GM08714 (cell line): ENCODE data around the gene FANCE.
"Not testable (repeated sequence)": the region's sequence is repeated elsewhere in the genome, so short reads cannot be mapped to it uniquely, and the experiment has no call there.

ENCODE experiments used
- H3K4me3 ChIP-seq: fragments of 200-500 bp; sonication (Bioruptor generic); 2 replicates; pipeline ENCODE4 v1.5.1; 2014; ENCODE audit warnings: mild to moderate bottlenecking, low read length, inconsistent platforms
- ZNF274 ChIP-seq: IDR thresholded peaks from 2 replicates; pipeline ENCODE4 v1.6.1; 2012; ENCODE audit warnings: mild to moderate bottlenecking, low read depth, low read length

Gene FANCE

DNA sequence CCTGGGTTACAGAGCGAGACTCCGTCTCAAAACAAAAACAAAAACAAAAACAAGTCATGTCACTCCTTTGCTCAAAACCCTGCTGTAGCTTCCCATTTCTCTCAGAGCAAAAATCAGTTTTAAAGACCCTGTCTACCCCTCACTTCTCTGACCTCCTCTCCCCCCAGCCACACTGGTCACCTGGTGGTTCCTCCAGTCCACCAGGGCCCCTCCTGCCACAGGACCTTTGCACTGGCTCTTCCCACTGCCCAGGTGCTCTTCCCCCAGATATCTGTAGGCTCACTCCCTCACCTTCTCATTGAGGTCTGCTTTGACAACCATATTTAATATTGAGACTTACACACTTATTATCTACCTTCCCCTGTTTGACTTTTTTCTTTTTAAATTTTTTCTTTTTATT is 49.6 kb downstream of the FANCE start:
- no peak overlapping the region for H3K4me3 ChIP-seq
- no peak for TF ChIP-seq ZNF274

DNA sequence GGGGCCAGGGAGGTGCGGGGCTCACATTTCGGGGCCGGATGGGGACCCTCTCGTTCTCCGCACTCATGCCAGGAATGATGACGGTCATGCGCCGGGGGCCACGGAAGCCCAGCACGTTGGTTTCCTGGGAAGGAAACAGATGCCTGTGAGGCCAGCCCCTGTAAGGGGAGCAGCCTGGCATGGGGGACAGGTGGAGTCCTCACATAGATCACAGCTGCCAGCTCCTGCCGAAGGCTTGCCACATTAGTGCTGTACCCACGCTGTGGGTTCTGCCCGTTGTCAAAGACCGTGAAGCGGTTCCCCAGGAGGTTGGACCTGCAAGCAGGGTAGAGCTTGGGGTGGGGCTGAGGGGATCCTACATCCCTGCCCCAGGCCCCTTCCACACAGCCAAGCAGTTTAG is 51.4 kb downstream of the FANCE start:
- no peak for TF ChIP-seq ZNF274
- no peak overlapping the region for H3K4me3 ChIP-seq

DNA sequence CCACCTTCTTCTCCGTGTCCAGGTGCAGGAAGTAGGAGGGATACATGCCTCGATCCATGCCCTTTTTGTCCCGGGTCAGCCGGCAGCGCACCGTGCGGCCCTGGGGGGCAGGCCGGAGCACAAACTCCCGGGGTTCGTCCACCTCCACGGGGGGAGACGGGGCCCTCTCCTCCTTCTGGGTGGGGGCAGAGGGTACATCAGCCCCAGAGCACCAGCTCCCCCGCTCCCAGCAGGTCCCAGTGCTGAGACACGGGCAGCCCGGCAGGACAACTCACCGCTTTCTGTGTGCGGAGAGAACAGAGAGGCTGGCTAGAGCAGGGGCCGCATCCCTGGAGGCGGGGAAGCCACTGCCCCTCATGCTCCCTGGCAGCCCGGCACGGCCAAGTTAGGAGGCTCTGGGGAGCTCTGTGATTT is 53.9 kb downstream of the FANCE start:
- no peak for TF ChIP-seq ZNF274
- no peak overlapping the region for H3K4me3 ChIP-seq

DNA sequence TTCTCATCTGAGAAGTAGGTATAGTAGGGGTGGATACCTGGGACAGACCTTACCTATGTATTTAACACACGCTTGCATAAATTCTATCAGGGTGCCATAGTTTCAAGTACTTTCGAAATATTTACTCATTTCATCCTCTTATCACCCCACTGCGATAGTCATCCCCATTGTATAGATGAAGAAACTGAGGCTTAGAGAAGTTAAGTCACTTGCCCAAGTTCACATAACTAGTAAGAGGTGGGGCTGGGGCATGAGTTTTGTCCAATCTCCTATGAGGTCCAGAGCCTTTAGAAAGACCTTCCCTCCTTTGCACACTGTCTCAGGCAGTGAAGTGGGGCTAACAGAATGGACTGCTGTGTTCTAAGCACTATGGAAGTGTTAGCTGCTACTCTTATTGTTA is 54.4 kb downstream of the FANCE start:
- no peak for TF ChIP-seq ZNF274
- no peak overlapping the region for H3K4me3 ChIP-seq

DNA sequence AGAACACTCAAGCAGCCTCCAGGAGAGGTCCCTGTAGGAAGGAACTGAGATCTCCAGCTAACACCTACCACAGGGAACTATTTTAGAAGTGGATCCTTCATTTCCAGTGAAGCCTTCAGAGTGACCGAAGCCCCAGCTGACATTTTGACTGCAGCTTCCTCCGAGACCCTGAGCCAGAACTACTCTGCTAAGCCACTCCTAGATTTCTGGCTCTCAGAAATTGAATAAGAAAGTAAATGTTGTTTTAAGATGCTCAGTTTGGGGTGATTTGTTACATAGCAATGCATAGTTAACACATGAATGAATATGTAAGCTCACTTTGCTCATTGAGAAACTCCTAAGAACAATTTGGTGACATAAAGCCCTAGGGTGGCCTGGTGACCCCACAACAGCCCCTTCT is 55.1 kb downstream of the FANCE start:
- no peak for TF ChIP-seq ZNF274
- no peak overlapping the region for H3K4me3 ChIP-seq

DNA sequence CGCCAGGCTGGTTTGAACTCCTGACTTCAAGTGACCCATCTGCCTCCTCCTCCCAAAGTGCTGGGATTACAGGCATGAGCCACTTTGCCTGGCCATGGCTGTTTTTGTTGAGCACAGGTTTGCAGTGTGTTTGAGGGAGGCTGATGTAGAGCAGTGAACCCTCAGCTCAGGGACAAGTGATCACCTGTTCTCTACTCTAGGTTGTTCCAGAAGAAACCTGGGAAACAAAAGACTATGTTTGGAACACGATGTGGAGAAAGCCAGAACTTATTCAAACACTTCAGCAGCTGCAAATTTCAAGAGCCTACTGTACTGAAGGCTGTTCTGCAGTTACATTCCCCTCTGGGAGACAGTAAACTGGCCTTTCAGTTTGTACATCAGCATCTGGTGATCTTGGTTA is 55.9 kb downstream of the FANCE start:
- no peak for TF ChIP-seq ZNF274
- H3K4me3 ChIP-seq, result no peak overlapping the region

DNA sequence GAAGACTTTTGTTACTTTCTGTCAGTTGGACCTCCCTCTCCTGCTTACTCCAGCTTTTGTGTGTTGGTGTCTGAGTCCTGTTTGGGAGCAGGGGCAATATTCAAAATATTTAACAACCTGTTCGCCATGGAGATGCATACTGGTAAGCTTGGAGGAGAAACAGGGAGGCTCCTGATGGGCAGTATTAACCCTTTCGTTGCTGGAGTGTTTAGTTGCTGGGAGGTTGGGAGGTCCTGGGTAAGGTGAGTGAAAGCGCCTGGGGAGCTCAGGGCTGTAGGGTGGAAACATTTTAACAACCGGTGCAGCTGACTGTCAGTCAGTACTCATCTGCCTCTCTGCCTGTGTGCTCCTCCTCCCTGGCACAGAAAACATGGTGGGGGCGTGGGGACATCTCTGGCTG is 56.4 kb downstream of the FANCE start:
- TF ChIP-seq ZNF274, result no peak
- no peak overlapping the region for H3K4me3 ChIP-seq

DNA sequence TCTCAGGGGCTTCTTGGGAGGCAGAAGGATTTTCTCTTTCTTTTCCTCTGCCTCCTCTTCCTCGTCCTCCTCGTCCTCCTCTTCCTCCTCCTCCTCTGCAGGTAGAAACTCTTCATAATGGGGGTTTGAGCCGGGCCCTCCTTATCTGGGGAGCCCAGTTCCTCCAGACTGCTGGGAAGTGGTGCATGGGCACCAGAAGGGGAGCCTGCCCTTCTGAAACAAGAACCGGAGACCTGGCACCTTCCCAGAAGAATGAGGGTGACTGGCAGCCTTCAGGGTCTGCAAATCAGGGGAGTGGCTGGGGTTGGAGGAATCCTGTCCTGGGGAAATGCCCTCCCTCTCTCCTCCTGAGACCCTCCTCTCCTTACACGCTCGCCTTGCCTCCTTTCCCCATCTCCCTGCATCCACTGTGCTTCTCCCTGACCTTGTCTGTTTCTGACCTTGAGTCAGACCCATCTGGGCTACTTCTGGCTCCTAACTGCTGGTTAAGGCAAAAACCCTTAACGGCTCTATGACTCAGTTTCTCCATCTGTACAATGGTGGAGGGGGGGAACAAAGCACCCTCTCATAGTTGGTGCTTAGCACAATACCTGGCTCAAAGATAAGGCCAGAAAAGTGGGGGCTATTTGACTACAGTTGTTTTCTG is 58.9 kb downstream of the FANCE start:
- TF ChIP-seq ZNF274, result no peak
- H3K4me3 ChIP-seq, result no peak overlapping the region

DNA sequence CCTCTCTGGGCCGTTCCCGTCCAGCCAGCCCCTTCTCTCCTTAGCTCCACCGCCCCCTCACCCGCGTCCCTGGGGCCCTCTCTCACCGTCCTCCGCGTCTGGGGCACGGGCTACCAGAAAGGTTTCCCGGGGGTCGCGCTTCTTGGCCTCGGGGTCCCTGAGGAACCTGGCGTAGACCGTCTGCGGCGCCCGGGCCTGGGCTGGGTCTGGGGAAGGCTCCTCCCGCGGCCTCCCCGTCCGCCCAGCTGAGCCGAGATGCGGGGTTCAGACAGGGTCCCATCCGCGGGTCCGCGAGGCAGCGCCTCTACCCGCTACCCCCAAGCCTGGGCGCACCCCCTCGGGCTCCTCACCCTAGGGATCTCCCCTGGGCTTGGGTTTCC is 59.4 kb downstream of the FANCE start:
- TF ChIP-seq ZNF274, result no peak
- H3K4me3 ChIP-seq, result no peak overlapping the region

DNA sequence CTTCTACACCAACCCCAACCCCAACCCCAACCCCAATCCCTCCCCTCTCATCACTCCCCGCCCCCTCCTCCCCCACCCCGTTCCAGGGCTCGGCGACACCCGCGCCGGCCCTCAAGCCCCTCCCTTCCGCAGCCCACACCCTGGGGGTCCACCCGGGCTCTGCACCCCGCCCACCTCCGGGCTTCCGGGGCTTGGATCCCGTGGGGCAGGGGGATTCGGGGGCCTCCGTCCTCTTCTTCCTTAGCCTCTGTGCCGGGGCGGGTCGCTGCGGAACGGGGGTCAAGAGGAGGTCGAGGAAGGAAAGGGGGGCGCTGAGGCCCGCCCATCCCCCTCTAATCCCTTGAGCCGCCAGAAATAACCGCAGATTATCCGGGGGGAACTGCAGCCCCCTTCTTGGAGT is 59.9 kb downstream of the FANCE start:
- H3K4me3 ChIP-seq, result no peak overlapping the region
- no peak for TF ChIP-seq ZNF274

DNA sequence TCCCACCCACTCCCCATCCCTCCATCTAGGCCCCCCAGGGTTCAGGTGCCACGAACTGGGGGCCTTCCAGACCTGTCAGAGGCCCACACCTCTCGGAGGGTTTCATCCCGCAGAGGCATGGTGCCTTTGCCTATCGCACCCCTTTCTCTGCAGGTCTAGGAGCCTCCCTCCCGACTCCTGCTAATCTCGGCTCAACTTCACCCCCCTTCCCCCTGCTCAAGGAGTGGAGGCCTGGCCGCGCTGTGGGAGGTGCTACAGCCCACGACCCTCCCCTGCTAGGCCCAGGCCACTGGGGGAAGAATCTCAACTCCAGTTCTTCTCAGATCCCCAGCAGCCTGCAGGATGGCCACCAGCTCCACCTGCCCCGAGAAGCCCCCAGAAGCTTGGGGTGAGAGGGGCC is 60.6 kb downstream of the FANCE start, which contains the start of gene TULP1:
TSS of gene TULP1 (minus strand) at position 157 of the 400 bp plus-strand sequence. CDS start at position 119, 38 bp downstream.
- no peak for TF ChIP-seq ZNF274
- no peak within 1 kb of the TSS for H3K4me3 ChIP-seq

DNA sequence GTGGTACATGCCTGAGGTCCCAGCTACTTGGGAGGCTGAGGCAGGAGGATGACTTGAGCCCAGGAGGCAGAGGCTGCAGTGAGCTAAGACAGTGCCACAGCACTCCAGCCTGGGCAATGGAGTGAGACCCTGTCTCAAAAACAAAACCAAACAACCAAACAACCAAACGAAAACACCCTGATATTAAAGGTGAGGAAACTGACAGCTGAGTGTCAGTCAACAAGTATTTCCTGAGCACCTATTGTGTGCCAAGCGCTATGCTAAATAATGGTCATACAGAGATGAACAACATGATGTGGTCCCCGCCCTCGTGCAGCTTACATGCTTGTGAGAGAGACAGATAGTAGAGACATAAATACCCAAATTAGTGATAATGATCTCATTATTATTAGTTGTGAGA is 62.4 kb downstream of the FANCE start:
- H3K4me3 ChIP-seq, result no peak overlapping the region
- TF ChIP-seq ZNF274, result no peak

DNA sequence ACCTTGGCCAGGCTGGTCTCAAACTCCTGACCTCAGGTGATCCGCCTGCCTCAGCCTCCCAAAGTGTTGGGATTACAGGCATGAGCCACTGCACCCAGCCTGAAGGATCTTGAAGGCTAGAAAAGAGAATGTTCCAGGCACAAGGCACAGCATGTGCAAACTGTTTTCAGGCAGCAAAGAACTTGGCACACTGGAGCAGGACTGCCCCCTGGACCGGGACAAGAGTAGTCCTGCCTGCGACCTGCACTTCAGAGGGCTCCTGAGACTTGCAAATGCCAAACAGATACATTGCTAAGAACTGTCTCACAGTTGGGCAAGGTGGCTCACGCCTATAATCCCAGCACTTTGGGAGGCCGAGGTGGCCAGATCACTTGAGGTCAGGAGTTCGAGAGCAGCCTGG is 63.8 kb downstream of the FANCE start:
- H3K4me3 ChIP-seq, result not testable (repeated sequence)
